Activated naive CD4-positive, alpha-beta T cell treated with anti-CD3 and anti-CD28 coated beads for 36 hours (primary cell): ENCODE measurements around the gene SV2C. TPM values are rescaled to one million over a fixed set of nuclear protein-coding genes. Genes with fewer than 3 reads are reported as not detected.

Source experiments
- CTCF ChIA-PET: fragments of 350-600 bp; sonication (Branson Sonifier 250); formaldehyde crosslinking; loops from one replicate; lab custom pipeline; 2021; ENCODE audit warnings: antibody characterized with exemption; lab: Charles Lee
- DNase-seq: peaks from one replicate; pipeline ENCODE4 v3.0.0-alpha.2; 2020
- H3K27ac Mint-ChIP-seq: one replicate; pipeline ENCODE4 v1.8.0; 2021; ENCODE audit warnings: mild to moderate bottlenecking, mixed read lengths
- H3K27me3 Mint-ChIP-seq: one replicate; pipeline ENCODE4 v1.8.0; 2021; ENCODE audit warnings: low read depth, mixed read lengths
- H3K36me3 Mint-ChIP-seq: one replicate; pipeline ENCODE4 v1.8.0; 2021; ENCODE audit warnings: low read depth, mixed read lengths
- H3K4me1 Mint-ChIP-seq: one replicate; pipeline ENCODE4 v1.8.0; 2021; ENCODE audit warnings: low read depth, mixed read lengths
- H3K4me3 Mint-ChIP-seq: one replicate; pipeline ENCODE4 v1.8.0; 2021; ENCODE audit warnings: mild to moderate bottlenecking, moderate library complexity, mixed read lengths
- H3K9me3 Mint-ChIP-seq: one replicate; pipeline ENCODE4 v1.8.0; 2021; ENCODE audit warnings: mixed read lengths
- intact Hi-C: fragments of 100-400 bp; cut with micrococcal nuclease; formaldehyde crosslinking; loops from one replicate; pipeline ENCODE4 v1.15.1; 2023
- total RNA-seq, 2 experiments: library from RNA; stranded (reverse); gene quantifications; one replicate each; pipeline ENCODE4 v1.2.3, GENCODE V29; 2021

Gene SV2C
- total RNA-seq, 2 experiments from 2014 or later: not detected

GRCh38 chr5:76273206-76273885 is 190.2 kb downstream of the SV2C start:
- Mint-ChIP-seq H3K9me3 (no peaks in the 10 kb centered on the region), H3K4me1 (peaks cover 18% of the 10 kb centered on the region), H3K27me3 (no peaks in the 10 kb centered on the region), H3K36me3 (no peaks in the 10 kb centered on the region), H3K27ac (no peak overlapping the region), H3K4me3 (no peak overlapping the region)
- CTCF ChIA-PET: interaction anchor here (2.5 kb wide), 1 partner anchor 270 kb away, joined by 7 read pairs; no protein-coding TSS in a partner anchor
- intact Hi-C loops: no loop called here
- no peak for DNase-seq

DNA sequence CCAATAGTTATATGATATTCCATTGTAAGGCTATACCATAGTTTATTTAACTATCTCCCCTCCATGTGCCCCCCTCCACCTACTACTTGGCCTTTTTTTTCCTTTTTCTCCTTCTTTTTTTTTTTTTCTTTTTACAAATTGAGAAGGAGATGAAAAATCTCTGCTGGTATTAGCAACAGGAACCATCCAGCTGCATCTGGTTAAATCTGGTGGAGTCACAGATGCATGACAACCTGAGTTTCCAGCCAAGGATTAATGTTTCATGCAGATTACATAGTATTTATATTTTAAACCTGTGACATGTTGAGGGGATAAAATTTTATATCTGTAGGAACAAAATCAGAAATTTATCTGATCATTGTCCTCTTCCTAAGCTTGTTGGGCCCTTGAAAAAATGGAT is 191.4 kb downstream of the SV2C start:
- H3K9me3 Mint-ChIP-seq: no peaks in the 10 kb centered on the region
- intact Hi-C loops: no loop called here
- H3K4me1 Mint-ChIP-seq: peaks cover 10% of the 10 kb centered on the region

GRCh38 chr5:76277736-76278135 is 194.6 kb downstream of the SV2C start:
- CTCF ChIA-PET: no interaction called here

More for the DNA sequence above, 191.4 kb downstream of the SV2C start:
- Mint-ChIP-seq H3K36me3 (no peaks in the 10 kb centered on the region), H3K4me3 (no peak overlapping the region), H3K27ac (no peak overlapping the region), H3K27me3 (no peaks in the 10 kb centered on the region)
- no peak for DNase-seq
- CTCF ChIA-PET: no interaction called here

DNA sequence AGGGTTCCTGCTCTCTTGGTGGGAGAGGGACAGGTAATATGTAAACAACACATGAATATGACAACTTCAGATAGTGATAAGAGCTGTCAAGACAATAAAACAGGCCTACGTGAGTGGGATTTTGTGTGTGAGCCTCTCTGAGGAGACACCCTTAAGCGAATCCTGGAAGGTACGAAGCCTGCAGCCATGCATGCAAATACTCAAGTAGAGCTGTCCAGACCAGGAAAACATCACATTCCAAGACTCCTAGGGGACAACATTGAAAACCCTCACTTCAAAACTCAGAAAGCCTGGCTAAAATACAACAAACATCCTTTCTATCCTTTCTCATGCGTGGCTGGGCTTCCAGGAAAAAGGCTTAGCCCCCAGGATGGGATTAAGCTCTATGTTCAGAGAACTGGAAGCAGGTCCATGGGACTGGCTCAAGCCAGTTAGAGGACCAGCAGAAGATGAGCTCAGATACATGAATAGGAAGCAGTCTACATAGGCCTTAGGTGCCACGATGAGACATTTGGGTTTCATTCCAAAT is 195.1 kb downstream of the SV2C start:
- no peaks in the 10 kb centered on the region for H3K4me1 Mint-ChIP-seq
- CTCF ChIA-PET: no interaction called here
- H3K27me3 Mint-ChIP-seq: no peaks in the 10 kb centered on the region
- intact Hi-C loops: no loop called here
- no peaks in the 10 kb centered on the region for H3K9me3 Mint-ChIP-seq
- H3K4me3 Mint-ChIP-seq: no peak overlapping the region
- DNase-seq: no peak
- no peak overlapping the region for H3K27ac Mint-ChIP-seq
- H3K36me3 Mint-ChIP-seq: no peaks in the 10 kb centered on the region

More at GRCh38 chr5:76277736-76278135, 194.6 kb downstream of the SV2C start:
- Mint-ChIP-seq H3K27me3 (no peaks in the 10 kb centered on the region), H3K36me3 (no peaks in the 10 kb centered on the region), H3K9me3 (no peaks in the 10 kb centered on the region), H3K4me1 (no peaks in the 10 kb centered on the region), H3K4me3 (no peak overlapping the region), H3K27ac (no peak overlapping the region)
- DNase-seq: no peak
- intact Hi-C loops: no loop called here

DNA sequence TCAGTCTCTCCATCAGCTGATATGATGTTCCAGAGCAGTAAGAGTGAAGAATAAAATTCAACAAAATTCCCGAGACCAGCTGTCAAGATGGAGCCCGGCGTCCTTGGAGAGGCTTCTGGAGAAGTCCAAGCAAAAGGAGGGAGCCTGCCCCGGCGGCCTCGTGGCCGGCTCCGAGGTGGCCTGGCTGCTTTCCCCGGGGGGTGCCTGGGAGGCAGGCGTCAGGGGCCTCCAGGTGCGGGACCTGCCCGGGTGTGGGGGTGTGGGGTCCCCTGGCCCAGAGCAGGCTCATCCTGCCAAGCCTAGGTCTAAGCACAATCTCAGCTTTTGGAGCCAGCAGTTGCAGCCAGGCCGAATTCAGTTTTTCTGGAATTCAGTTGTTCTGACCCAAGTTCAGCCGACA is 197.3 kb downstream of the SV2C start:
- DNase-seq: no peak
- no peaks in the 10 kb centered on the region for H3K27me3 Mint-ChIP-seq
- CTCF ChIA-PET: no interaction called here
- no peaks in the 10 kb centered on the region for H3K36me3 Mint-ChIP-seq
- no peaks in the 10 kb centered on the region for H3K9me3 Mint-ChIP-seq
- no peak overlapping the region for H3K27ac Mint-ChIP-seq
- H3K4me3 Mint-ChIP-seq: no peak overlapping the region
- no peaks in the 10 kb centered on the region for H3K4me1 Mint-ChIP-seq
- intact Hi-C loops: no loop called here

DNA sequence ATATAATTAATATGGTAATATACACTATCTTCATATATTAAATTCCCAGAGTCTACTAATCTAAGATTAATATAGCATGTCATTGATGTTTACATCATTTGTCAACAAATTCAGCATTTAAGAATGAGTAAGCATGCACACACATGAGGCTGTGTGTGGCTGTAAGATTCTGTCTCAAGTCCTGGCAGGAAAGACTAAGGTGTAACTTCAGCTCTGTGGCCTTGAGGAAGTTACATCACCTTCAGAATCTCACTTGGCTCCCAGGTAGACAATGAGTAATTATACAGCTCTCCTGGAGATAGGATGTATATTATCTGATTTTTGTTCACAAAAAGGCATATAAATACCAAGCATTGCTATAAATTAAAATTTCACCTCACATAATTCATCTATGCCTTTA is 200.5 kb downstream of the SV2C start:
- CTCF ChIA-PET: interaction anchor here (0.9 to 1.2 kb wide), 2 partner anchors 10 to 12 kb away, joined by 4 read pairs; no protein-coding TSS in a partner anchor
- no peaks in the 10 kb centered on the region for H3K9me3 Mint-ChIP-seq

GRCh38 chr5:76289692-76290091 is 206.5 kb downstream of the SV2C start:
- H3K27me3 Mint-ChIP-seq: no peaks in the 10 kb centered on the region
- H3K36me3 Mint-ChIP-seq: no peaks in the 10 kb centered on the region
- no peaks in the 10 kb centered on the region for H3K9me3 Mint-ChIP-seq
- H3K4me3 Mint-ChIP-seq: no peak overlapping the region
- peaks cover 2% of the 10 kb centered on the region for H3K4me1 Mint-ChIP-seq
- CTCF ChIA-PET: no interaction called here
- no peak for DNase-seq
- H3K27ac Mint-ChIP-seq: no peak overlapping the region
- intact Hi-C loops: no loop called here

More for the DNA sequence above, 200.5 kb downstream of the SV2C start:
- no peak overlapping the region for H3K27ac Mint-ChIP-seq
- no peak overlapping the region for H3K4me3 Mint-ChIP-seq
- intact Hi-C loops: no loop called here
- no peaks in the 10 kb centered on the region for H3K36me3 Mint-ChIP-seq
- no peak for DNase-seq
- H3K27me3 Mint-ChIP-seq: no peaks in the 10 kb centered on the region
- no peaks in the 10 kb centered on the region for H3K4me1 Mint-ChIP-seq

DNA sequence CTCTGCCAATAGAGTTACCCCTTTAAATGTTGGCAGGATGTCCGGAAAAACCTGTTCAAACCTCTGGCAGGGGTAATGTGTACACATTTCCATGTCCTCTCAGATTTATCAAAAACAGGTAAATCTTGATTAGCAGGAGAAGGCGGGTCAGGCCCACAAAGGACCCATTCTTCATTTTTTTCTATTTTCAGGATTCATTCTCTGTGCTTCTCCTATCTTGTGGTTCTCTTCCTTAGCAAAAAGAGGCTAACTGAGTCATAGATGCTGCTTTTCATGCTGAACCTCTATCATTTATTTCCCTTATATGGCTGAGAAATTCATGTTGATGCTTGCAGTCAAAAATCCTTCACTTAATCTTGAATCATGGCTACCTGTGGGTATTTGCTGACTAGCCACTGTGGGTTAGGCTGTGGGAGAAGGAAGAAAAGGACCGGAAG is 207.2 kb downstream of the SV2C start:
- no peaks in the 10 kb centered on the region for H3K36me3 Mint-ChIP-seq
- H3K27ac Mint-ChIP-seq: no peak overlapping the region
- H3K4me1 Mint-ChIP-seq: peaks cover 2% of the 10 kb centered on the region
- H3K27me3 Mint-ChIP-seq: no peaks in the 10 kb centered on the region
- intact Hi-C loops: no loop called here
- H3K9me3 Mint-ChIP-seq: no peaks in the 10 kb centered on the region
- CTCF ChIA-PET: no interaction called here
- H3K4me3 Mint-ChIP-seq: no peak overlapping the region
- no peak for DNase-seq

- CTCF ChIA-PET: interaction anchor here (1.1 kb wide), 1 partner anchor 17 kb away, joined by 3 read pairs; no protein-coding TSS in a partner anchor
- Mint-ChIP-seq H3K4me3 (no peak overlapping the region), H3K4me1 (peaks cover 2% of the 10 kb centered on the region), H3K36me3 (no peaks in the 10 kb centered on the region), H3K27ac (no peak overlapping the region), H3K9me3 (no peaks in the 10 kb centered on the region), H3K27me3 (no peaks in the 10 kb centered on the region)
- no peak for DNase-seq
- intact Hi-C loops: no loop called here
Observed at GRCh38 chr5:76291305-76292077, 208.3 kb downstream of the SV2C start.

GRCh38 chr5:76292620-76293322 is 209.6 kb downstream of the SV2C start:
- no peak for DNase-seq
- H3K9me3 Mint-ChIP-seq: no peaks in the 10 kb centered on the region
- H3K4me3 Mint-ChIP-seq: no peak overlapping the region
- no peaks in the 10 kb centered on the region for H3K27me3 Mint-ChIP-seq
- H3K27ac Mint-ChIP-seq: no peak overlapping the region
- H3K36me3 Mint-ChIP-seq: no peaks in the 10 kb centered on the region
- H3K4me1 Mint-ChIP-seq: peaks cover 2% of the 10 kb centered on the region
- intact Hi-C loops: no loop called here
- CTCF ChIA-PET: interaction anchor here (1.0 to 1.1 kb wide), 2 partner anchors 9 to 16 kb away, joined by 3 to 4 read pairs; no protein-coding TSS in a partner anchor

DNA sequence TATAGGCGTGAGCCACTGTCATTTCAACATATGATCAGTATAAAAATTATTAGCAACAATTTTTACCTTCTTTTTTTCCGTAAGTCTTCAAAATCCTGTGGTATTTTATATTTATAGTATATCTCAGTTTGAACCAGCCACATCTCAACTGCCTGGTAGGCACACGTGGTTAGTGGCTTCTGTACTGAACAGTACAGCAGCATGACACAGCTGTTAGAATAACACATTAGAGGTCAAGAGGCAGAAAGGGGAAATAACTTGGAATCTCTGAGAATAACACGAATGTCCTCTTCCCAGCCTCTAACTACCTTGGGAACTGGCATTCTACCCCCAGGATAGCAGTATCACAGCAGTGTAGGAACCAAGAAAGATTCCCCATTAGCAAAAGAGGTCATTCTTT is 211.4 kb downstream of the SV2C start:
- no peak overlapping the region for H3K27ac Mint-ChIP-seq
- H3K4me1 Mint-ChIP-seq: peaks cover 7% of the 10 kb centered on the region
- no peaks in the 10 kb centered on the region for H3K36me3 Mint-ChIP-seq
- H3K4me3 Mint-ChIP-seq: no peak overlapping the region
- CTCF ChIA-PET: no interaction called here
- DNase-seq: no peak
- no peaks in the 10 kb centered on the region for H3K9me3 Mint-ChIP-seq
- intact Hi-C loops: no loop called here
- no peaks in the 10 kb centered on the region for H3K27me3 Mint-ChIP-seq

DNA sequence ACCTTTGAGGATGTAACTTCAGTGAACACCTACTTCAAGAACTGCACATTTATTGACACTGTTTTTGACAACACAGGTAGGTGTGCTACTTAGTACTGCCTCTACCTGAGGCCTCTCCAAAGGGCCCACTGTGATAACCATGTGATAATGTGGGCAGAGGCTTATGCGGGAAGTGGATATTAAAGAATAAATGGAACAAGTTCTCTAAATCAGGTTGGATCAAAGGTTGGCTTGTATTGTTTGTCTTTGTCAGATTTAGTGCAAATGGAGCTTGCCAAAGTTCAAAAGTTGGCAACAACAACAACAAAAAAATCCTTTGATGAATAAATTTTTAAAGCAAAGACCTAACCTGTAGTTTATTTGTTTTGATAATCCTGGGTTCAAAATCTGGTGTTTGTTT is 215.7 kb downstream of the SV2C start:
- intact Hi-C loops: no loop called here
- Mint-ChIP-seq H3K36me3 (no peaks in the 10 kb centered on the region), H3K4me3 (no peak overlapping the region), H3K27ac (no peak overlapping the region), H3K9me3 (no peaks in the 10 kb centered on the region), H3K4me1 (peaks cover 11% of the 10 kb centered on the region), H3K27me3 (no peaks in the 10 kb centered on the region)
- DNase-seq: no peak
- CTCF ChIA-PET: no interaction called here
